Activated CD4-positive, alpha-beta T cell treated with anti-CD3 and anti-CD28 coated beads, Interleukin-2, amount 50 U/mL, for 48 hours (primary cell): ENCODE results near the gene COX4I2.
"Not testable (repeated sequence)": the region's sequence is repeated elsewhere in the genome, so short reads cannot be mapped to it uniquely, and the experiment has no call there.

Experiments used
- DNase-seq, 2 experiments: peaks; one replicate each; pipeline ENCODE4 v3.0.0-alpha.2; 2020

The COX4I2 gene

DNA sequence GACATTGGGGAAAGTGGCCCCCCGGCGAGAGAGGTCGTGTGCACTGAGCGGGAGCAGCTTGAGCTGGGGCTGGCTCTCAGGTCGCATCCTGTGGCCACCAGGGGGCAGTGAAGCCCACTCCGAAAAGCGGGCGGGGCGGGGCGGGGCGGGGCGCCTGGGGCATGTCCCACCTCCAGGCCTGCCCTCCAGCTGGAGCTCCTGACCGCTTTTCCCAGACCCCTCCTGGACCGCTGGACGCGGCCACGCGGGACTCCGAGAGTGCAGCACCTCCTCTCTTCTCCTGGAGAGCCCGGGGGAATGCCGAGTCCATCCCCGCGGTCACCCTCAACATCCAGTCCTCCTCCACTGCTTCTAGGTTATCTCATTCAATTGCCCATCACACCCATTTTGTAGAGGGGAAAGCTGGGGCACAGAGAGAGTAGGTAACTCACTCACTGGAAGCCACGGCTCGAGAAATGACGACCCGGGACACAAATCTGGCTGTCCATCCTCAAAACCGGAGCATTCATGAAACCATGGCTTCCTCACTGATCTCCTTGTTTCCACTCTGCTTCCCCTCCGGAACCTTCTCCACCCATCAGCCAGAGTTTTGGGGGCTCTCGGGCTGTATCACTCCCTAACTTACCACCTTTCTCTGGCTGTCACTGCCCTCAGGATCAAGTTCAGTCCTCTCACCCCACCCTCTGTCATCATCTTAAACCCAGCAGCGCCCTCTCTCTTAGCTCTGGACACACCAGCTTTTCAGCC is 24.1 kb downstream of the COX4I2 start:
- peak; percentile 81 to 83 for DNase-seq

DNA sequence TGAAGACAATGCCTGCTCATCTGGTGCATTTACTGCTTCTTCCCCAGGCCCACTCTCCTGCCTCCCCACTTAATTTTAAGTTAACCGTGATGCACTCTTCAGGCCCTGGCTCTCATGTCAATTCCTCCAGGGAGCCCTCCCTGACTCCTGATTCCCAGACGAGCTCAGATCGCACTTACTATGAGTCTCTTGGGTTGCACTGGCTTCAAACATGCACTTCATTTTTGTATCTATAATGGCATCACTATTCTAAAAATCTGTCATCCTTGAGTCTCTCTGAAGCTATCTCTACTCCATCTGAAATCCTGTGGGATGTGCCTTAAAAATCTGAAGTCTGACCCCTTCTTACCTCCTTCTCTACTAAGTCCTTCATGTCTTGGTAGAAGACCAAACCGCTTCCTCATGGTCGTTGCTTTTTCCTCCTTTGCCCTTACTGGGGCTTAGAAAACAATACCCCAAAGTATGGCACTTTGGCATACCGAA is 24.7 kb downstream of the COX4I2 start:
- DNase-seq, result no peak

DNA sequence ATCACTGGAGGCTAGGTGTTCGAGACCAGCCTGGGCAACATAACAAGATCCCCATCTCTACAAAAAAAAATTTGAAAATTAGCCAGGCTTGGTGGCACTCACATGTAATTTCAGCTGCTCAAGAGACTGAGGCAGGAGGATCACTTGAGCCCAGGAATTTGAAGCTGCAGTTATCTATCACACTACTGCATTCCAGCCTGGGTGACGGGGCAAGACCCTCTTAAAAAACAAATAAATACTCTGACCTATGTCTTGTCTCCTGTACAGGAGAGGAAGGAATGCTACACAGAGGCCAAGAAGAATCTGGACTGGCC is 25.8 kb downstream of the COX4I2 start:
- DNase-seq, result no peak

DNA sequence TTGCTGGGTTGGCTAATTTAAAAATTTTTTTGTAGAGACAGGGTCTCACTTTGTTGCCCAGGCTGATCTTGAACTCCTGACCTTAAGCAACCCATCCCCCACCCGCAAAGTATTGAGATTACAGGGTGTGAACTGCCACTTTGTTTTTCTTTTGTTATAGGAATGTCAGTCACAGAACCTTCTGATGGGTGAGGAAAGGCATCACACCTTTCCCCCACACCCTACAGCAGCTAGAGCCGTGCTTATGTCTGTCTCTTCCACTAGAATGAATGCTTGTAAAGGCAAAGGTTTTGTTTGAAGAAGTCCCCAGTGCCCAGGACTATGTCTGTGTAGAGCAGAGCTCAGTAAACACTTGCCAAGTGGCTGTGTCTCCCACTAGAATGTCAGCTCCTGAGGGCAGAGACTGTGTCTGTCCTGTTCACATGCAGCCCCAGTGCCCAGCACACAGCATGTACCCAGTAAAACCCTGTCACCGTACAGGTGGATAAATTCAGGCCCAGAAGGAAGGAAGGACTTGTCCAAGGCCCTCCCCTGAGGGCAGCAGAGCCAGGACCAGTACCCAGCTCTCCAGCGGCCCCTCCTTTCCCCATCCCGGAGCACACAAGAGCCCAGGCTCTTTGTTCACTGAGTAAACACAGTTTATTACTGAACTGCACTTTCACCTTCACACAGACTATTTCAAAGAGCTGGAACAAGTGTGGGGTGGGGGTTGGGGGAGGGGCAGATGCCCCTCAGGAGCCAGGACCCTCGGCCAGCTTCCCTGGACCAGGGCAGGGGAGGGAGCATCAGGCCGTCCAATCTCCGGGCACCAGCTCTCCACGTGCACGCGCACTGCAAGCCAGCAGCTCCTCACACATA is 26.4 kb downstream of the COX4I2 start:
- no peak for DNase-seq

DNA sequence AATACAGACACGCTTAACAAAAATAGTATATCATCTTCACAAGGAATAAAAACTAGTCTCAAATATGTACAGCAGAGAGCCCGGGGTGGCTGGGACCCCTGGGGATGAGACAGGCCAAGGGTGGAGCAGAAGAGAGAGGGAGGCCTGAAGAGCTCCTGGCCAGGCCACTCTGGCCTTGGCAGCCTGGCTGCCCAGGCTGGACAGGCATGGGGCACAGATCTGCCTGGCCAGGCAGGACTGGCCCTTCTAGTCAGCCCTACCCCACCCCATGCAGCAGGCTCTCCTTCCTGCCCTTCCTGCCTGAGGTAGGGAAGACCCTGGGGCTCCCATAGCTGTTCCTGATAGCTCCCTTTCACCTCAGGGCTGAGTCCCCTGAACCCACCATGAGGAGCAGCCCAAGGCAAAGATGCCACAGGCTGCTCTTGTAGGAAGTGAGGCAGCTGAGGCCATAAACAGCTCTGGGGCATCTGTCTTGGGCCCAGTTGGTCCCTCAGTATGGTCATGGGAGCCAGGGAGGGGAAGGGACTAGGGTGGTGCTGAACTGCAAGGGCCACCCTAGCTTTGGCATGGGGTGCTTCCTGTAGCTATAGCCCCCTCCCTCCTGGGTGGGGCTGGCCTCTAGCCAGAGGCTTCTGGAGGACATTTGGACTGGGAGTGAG is 27.1 kb downstream of the COX4I2 start:
- DNase-seq, result no peak

DNA sequence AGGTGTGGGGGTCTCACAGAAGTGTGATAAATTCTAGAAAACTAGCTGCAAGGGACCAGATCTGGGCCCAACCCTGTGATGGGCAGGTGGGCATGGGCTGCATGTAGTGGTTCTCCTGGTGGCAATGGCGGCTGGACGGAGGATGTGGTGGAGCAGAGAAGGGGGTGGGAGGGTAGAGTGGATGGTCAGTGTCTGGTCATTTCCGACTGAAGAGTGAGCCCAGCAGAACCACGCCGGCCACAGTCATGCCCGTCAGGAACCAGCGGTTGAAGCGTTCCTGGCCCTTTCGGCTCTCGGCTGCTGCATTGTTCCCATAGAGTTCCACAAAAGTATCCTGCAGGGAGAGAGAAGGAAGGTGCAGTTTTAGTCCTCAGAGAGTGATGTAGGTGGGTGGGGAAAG is 28.0 kb downstream of the COX4I2 start:
- no peak for DNase-seq

DNA sequence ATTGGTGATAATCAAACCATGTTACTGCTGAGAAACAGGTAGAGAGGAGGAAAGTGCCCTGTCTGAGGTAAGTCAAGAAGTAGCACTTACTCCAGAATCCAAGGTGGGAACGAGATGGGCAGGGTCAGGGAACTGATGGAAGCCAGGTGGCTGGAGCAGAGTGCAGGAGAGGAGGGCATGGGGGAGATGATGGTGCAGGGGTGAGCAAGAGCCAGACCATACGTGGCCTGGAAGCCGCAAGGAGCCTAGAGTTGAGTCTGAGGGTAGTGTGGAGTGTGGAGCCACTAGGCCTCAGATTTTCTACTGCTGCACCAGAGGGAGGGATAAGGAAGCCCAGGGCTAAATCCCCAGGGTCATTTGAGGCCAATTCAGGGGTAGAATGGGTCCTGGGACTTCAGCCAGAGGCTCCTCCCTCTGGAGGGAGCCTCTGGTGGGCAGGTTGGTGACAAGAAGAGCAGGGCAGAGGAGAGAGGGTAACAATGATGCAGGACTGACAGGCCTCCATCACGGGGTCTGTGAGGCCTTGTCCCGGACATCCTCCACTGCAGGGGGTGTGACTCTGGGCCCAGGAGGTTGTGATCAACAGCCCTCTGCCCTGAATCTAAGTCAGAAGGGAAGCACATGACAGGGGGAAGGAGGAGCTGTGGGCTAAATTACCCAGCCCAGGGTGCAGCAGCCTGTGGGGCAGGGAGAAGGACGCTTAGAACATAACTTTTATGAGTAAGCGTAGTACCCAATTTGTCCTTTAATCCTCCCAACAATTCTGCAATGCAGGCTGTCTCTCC is 28.7 kb downstream of the COX4I2 start:
- DNase-seq, result no peak

DNA sequence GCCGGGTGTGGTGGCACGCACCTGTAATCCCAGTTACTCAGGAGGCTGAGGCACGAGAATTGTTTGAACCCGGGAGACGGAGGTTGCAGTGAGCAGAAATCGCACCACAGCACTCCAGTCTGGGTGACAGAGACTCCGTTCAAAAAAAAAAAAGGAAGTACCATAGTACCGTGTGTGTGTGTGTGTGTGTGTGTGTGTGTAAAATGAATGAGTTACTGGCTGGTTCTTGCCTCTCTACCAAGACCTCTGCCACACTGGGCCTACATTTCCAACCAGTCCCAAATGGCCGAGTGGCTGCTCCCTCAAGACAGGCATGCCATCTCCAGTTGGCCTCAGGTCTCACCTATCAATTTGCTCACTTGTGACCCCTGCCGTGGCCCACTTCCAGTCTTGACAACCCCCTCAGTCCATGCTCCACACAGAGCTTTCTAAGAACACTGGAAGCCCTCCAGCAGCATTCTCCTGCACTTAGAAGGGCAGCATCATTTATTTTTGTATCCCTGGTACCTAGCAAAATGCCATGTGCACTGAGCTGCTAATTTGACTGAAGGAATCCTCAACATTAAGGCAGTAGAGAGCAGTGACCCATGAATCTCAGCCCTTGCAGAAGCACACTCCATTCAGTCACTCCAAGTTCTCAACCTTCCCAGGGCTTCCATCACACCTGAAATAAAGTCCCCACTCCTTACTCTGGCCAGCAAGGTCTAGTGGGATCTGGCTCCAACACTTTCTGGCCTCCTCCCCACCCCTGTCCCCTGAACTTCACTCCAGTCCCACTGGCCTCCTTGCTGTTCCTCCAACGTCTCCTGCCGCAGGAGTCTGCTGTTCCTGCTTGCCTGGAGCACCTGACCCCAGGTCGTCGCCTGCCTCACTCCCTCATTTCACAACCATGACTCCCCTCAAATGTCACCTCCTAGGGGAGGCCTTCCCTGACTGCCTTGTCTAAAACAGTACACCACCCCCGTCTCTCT is 29.9 kb downstream of the COX4I2 start:
- no peak for DNase-seq

DNA sequence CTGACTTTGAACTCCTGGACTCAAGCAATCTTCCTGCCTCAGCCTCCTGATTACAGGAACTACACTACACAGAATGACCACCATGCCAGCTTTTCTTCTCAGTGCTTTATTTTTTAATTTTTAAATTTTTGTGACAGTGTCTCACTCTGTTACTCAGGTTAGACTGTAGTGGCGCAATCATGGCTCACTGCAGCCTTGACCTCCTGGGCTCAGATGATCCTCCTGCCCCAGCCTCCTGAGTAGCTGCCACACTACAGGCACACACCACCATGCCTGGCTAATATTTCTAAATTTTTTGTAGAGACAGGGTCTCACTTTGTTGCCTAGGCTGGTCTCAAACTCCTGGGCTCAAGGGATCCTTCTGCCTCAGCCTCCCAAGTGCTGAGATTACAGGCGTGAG is 31.2 kb downstream of the COX4I2 start:
- DNase-seq, result not testable (repeated sequence)

DNA sequence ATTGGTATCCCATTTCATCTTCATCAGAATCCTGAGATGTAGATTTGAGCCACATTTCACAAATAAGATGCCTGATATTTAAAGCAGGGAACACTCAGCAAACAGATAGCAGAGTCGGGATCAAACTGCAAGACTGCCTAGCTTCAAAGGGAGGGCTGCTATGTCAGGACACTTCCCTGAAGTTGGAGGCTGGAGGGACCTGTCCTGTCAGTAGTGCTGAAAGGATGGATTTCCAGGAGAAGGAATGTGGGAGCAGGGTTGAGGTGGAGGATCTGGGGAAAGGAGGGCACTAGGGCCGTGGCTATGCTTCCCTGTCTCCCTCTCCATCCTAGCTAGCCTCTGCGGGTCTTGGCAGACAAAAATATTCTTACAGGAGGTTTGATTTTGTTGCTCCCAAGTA is 32.2 kb downstream of the COX4I2 start:
- DNase-seq, result no peak

DNA sequence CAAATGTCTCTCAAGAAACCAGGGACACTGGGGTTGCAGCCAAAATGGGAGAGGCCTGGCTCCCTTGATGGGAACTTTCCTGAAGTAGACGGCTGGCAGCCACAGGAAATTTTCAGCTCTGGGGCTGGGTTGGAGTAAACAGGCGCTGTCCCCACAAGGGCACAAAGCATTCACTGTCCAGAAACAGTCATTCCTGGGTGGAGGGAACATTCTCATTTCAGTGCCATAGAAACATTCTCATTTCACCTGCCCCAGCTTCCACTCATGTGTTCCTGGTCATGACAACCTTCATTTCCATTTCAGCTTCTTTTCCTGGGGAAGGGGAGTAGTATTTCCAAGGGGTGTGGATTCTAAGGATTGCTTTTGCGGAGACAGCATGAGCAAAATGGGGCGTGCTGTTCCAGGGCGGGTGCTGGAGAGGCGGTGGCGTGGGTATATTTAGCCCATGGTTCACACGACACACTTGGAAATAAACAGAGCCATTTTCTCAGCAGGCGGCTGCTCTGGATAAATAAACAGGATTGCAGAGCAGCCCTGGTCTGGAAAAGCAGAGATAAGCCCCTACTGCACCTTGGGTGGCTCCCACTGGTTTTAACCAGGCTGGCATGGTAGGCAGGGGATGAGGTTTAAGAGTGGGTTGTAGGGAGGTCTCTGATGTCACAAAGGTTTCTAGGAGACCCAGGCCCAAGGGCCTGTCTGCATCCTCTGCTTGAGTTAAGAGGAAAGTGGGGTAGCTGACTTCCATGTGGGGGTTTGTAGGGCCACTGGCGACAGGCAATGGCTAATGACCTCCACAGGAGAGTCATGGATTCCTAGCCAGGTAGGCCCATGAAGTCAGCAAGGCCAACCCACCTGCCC is 32.9 kb downstream of the COX4I2 start:
- no peak for DNase-seq

DNA sequence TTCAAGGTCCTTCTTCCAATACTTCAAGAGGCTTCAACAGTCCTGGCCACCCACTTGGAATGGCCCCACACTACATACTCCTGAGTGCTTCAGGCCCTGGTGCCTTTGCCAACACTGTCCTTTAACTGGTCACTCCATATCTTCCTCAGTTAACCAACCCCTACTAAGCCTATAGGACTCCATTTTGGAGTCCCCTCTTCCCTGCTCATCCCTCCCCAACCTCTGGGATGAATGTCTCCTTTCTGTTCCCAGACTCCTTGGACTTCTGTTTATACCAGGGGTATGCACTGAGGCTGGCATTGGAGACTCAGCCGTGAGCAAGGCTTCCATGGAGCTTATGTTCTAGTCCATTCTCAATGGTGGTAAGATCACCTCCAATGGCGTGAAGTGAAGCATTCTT is 33.6 kb downstream of the COX4I2 start:
- no peak for DNase-seq

DNA sequence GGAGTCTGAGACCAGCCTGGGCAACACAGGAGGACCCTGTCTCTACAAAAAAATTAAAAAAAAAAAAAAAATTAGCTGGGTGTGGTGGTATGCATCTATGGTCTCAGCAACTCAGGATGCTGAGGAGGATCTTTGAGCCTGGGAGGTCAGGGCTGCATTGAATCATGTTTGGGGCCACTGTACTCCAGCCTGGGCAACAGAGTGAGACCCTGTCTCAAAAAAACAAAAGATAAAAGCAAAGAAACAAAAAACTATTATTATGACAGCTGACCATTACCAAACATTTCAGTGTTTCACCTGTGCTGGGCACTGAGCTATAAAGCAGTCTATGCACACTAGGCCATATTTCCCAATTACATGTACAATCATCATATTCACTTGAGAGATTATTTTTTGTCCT is 35.7 kb downstream of the COX4I2 start:
- no peak for DNase-seq

DNA sequence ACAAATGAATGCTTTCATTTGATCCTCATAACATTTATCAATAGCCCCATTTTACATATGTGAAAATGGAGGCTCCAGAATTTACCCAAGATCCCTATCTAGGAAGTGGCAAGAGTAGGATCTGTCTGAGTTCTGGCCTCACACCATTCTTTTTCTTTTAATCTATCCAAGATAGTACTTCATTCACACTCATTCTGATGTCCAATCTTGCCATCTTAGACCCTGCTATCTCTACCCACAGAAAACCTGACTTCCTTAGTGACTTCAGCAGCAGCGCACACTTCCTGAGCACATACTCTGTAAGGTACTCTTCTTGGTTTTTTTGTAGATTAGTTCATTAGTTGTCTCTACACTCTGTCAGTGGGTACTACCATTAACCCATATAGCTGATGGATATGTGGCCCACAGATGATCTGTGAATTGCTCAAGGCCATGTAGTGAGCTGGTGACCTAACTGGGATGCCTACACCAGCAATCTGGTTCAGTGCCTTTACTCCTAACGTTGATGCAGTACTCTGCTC is 36.3 kb downstream of the COX4I2 start:
- no peak for DNase-seq

DNA sequence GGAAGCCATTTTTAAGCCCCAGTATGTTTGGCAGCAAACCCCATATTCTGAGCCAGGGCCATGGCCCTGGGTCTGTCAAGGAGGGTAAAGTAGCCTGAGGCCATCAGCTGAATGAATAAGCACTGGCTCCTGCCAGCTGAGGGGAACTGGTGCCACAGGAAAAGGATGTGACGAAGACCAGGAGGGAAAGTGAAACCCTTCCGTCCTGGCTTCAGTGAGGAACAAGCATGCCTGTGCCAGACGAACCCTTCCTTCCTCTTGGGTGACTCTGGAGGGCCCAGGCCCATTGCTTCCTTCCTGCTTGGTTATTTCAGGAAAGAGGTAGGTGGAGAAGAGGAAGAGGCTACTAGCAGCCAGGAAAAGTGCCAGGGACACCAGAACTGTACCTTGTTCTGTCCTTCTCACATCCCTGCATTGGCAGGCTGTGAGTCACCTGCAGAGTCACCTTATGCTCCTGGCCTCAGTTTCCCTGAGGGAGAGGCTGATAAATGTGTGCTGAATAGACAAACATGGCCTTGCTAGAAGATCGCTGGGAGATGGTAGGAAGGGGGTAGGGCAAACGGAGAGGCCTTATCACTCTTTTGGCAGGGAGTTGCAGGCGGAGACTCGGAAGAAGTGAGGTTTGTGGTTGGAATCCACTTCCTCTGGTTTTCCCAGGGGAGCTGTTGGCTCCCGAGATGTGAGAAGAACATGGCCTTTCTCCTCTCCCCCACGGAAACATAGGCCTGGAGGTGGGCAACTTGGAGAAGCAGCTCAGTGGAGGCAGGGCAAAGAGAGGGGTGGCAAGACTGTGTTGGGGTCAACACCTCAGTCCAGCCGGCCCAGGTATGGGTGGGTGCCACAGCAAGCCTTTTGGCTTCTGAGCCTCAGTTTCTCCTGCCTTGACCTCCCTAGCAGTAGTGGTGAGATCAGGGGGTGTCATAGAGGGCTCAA is 37.4 kb downstream of the COX4I2 start:
- peak; percentile 55 to 74 for DNase-seq

DNA sequence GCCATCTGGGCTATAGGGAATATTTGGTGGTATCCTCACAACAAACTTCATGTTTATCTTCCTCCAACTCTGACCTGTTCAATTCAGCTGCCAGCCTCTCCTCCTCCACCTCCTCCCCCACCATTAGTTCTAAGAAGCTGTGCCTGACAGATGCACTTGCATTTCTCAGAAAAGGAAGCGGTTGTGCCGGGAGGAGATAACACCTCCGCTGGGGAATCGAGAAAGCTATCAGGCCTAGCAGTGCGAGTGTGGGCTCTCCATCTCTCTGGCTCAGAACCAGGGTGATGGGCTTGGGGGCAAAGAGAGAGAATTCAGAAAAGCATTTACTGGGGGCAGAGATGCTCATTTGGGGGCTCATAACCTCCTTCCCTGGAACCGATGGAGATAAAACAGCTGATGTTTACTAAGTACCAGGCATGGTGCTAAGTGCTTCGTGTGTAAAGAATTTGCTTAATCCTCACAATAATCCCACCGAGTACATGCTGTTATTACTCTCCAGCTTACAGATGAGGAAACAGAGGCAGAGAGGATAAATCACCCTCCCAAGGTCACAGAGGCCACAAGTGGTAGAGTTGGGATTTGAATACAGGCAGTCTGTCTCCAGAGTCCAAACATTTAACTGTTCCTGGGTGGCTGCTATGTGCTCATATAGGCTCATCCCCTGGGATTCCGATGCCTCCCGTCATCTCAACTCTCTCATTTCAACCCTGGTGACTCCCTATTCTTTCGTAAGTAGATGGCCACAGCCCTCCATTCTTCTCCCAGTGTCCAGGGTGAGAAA is 38.3 kb downstream of the COX4I2 start:
- DNase-seq, result peak; percentile 59 to 73

DNA sequence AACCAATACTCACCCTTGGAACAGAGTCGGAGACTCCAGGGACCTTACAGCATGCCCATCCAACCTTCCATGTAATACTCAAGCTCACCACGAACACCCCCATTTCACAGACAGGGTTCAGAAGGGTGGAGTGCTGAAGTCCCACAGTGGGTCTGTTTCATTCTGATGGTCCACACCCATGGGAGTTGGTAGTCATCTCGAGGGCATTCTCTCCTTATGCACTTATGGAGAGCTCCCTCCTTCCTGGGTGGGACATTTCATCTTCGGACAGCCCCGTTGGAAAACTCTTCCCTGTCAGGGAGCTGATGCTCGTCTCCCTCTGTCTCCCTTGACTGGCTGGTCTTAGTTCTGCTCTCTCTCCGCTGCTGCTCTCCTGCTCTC is 38.9 kb downstream of the COX4I2 start:
- no peak for DNase-seq

DNA sequence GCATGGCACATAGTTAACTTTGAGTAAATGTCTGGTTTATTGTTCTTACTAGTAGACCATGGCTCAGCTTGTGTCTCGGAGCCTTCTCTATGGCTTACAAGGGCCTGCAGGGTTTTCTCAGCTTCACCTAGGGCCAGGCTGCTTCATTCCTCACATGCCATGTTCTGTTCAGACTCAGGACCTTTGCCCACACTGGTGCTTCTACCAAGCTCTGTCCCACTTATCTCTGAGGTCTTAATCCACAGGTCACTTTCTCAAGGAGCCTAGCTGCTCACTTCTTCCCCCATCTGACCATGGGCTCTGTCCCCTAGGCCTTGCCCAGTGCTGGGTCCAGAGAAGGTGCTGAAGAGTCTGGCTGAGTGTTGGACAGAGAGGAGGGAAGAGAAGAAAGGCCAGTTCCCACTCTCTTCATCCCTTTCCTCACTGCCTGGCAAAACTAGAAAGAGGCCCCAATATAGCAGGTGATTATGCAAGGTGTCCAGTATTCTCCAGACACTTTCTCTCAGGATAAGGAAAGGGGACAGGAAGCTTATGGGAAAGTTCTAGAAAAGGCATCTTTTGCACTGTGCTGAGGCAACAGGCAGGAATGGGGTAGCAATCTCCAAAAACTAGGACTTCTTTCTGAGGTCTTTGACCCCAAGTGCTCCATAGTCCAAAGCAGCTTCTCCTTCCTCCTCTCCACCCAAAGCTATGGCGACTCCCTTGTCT is 40.0 kb downstream of the COX4I2 start:
- no peak for DNase-seq
